ENCODE data around the gene TMCC1.

DNA sequence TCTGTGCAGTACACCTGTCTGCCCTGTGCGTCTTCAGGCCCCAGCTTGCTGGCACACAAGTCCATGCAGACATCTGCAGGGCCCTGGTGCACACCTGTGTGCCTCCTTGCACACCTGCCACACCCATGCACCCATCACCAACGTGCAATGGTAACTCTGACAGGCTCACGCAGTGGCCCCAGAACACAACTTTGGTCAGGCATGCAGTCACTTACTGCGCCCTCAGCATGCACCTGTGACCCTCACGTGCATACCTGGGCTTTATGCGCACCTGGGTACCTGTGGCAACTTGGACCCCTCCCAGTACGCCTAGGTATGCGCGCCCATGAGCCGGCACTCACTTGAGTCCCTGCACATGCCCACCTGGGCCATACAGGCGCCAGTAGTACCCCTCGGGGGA, 288.7 kb downstream of the TMCC1 start:
- TF ChIP-seq, protein P1, sequence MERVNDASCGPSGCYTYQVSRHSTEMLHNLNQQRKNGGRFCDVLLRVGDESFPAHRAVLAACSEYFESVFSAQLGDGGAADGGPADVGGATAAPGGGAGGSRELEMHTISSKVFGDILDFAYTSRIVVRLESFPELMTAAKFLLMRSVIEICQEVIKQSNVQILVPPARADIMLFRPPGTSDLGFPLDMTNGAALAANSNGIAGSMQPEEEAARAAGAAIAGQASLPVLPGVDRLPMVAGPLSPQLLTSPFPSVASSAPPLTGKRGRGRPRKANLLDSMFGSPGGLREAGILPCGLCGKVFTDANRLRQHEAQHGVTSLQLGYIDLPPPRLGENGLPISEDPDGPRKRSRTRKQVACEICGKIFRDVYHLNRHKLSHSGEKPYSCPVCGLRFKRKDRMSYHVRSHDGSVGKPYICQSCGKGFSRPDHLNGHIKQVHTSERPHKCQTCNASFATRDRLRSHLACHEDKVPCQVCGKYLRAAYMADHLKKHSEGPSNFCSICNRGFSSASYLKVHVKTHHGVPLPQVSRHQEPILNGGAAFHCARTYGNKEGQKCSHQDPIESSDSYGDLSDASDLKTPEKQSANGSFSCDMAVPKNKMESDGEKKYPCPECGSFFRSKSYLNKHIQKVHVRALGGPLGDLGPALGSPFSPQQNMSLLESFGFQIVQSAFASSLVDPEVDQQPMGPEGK (CRISPR knock-in tag; IDR thresholded peaks at IDR 0.05; ENCODE audit: borderline replicate concordance) = no peak
- TF ChIP-seq PPARA (CRISPR knock-in tag; IDR thresholded peaks at IDR 0.05; ENCODE audit: borderline replicate concordance) = no peak
